GM19463 (cell line): ENCODE results near the gene PLEK.
"Not testable (repeated sequence)": the region's sequence is repeated elsewhere in the genome, so short reads cannot be mapped to it uniquely, and the experiment has no call there.

Experiments
- ATAC-seq: cut with Tn5 transposase; IDR thresholded peaks from one replicate; pipeline ENCODE4 v1.9.1; 2021; ENCODE audit warnings: mild to moderate bottlenecking, moderate library complexity; ENCODE audit not compliant: unreplicated experiment

PLEK gene

DNA sequence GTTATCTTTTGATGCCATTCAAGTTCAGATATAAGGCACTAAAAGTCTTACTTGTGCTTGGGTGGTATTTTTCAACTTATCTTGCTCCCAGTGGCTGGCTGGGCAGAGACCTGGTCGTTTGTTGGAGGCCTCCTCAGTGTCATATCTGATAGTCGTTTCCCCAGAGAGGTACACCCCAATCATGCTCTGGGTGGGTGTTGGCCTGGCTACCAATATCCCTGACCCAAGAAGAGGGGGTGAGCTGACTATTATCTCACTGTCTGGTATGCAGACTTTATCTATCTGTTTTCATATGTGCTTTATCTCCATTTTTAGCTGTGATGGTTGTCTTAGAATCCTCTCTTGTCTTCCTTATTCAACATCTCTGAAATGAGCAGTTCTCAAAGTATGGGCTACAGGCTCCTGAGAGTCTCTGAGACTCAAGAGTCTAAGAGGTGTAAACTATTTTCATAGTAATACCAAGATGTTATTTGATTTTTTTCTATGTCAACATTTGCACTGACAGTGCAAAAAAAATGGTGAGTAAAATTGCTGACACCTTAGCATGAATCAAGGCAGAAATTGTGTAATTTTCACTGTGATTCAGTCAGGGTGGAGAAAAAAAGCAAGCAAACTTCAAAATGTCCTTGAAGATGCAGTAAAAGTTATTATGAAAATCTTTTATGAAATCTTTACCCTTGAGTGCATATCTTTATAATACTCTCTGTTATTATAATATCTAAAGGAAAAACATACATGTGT is 12.3 kb upstream of the PLEK start:
- no peak for ATAC-seq

- ATAC-seq: no peak
Observed at GRCh38 chr2:68356599-68357239, 8.4 kb upstream of the PLEK start.

- peak; percentile 70 for ATAC-seq
Observed at GRCh38 chr2:68357605-68358337, 7.3 kb upstream of the PLEK start.

DNA sequence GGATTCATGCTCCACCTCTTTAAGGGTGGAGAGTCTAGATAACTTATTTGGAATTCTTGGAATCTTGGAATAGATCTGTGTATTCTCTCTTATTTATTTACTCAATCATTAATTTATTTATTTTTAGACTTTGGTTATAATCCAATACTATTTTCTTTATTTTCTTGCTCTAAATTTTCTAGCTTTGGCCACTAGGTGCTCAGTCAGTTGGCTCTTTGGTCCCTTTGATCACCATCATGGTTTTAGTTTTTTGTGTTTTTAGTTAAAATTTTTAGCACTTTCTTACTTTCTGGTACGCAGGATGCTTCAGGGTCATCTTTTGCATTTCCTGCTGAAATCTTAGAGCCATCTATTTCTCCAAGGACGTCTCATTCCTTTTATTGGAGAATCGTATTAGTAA is 5.2 kb upstream of the PLEK start:
- ATAC-seq: no peak

DNA sequence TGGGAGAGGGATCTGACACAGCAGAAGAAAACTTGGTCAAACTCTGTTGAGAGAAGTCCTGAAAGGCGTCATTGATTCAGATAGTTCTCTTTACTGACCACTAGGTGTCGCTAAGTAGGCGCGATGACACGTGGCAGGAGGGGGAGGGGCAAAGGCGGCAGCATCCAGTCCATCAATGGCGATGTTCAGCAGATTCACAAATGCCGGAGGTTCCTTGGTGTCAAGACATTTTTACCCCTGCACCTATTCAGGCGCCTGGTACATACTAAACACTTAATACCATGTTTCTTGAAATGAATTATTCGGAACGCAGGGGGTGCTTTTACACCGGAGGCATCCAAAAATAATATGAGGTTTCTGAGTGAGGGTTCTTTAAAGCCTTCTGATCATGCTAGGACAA is 3.0 kb upstream of the PLEK start:
- peak; percentile 28 for ATAC-seq

DNA sequence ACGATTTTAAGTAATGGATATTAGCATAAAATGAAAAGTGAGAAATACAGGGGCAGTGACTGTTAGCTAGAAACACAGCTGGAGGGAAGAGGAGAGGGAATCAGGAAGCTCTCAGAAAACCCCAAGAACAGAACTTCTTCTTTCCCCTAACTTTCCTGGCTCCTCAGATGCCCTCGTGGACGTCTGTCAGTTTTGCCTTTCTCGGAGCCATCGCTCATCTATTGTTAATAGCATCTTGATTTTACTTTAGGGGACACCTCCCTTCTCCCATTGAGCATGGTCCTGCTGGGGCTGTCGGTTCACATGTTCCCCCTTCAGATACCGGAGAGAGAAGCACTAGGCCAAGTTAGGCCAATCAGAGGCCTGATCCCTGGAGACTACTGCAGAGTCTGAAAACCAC is 2.3 kb upstream of the PLEK start:
- ATAC-seq: no peak

DNA sequence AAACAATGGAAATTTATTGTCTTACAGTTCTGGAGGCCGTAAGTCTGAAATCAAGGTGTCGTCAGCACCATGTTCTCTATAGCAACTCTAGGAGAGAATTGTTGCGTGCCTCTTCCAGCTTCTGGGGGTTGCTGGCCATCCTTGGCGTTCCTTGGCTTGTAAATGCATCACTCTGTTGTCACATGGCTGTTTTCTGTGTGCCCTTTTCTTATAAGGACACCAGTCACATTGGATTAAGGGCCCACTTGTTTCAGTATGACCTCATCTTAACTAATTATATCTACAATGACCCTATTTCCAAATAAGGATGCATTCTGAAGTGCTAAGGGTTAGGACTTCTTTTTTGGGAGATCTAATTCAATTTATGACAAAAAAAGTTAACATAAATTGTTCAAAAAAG is 1.4 kb upstream of the PLEK start:
- ATAC-seq: no peak

DNA sequence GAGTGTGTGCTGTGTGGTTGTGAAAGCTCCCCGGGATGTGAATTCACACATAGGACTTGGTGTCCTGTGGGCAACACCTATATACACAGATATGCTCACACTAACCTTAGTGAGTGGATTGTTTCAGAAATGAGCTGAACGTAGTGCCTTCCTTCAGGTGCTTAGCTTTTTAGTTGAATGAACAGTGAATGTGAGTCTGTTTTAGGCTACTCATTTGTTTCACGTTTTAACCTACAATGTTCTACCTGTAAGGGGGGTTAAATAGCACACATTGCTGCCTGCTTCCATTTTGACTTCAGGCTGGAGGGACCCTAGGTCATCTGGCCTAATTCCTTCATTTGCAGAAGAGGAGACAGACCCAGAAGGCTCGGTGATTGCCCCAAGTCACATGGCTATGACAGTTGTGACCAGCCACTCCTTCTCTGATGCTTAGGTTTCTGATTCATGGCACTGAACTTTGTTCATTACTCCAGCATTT is 1.0 kb downstream of the PLEK start:
- peak; percentile 30 for ATAC-seq

DNA sequence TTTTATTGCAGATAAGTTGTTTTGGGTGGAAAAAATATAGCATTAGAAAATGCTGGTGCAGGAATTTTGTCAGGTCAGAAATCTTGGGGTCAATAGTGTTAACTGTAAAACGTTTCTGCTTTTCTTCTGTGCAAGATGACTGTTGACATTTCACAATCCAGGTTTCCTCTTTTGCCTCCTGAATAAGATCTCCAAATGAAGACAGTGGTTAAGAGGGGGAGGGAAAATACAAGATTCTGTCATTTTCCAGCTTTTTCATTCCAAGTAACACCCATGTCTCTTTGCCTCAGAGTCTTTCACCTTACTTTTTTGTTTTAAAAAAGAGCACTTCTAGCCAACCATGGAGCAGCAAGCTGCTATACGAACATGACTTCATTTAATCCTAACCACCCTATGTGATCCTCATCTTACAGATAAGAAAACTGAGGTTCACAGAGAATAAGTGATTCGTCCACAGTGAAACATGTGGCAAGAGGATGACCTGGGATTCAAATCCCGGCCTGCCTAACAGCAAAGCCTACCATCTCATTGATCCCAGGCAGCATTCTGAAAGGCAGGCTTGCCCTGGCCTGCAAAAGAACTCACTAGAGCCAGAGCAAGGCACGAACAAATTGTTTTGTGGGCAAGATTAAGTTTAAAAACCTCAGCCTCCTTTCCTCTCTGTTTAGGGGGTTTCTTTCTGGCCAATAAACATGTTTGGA is 3.0 kb downstream of the PLEK start:
- ATAC-seq: no peak

GRCh38 chr2:68368654-68369336 is 3.7 kb downstream of the PLEK start:
- no peak for ATAC-seq

- no peak for ATAC-seq
Observed at GRCh38 chr2:68369337-68369734, 4.3 kb downstream of the PLEK start.

- no peak for ATAC-seq
Observed at GRCh38 chr2:68371138-68371537, 6.1 kb downstream of the PLEK start.

DNA sequence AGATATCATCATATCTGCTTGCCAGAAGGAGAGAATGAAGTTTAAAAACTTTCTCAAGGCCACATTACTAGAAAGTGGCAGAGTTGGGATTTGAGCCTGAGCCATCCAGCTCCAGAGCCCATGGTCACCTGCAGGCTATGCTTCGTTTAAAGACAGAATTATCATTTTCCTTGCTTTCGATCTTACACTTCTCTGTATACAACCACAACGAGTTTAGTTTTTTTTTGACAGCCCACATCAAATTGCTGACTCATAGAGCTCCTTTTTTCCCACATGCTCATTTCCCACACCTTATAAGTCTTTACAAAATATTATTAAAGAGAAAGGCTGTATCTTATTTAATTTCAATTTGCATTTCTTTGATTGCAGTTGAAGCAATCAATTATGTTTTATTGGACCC is 6.5 kb downstream of the PLEK start:
- ATAC-seq: peak; percentile 34

DNA sequence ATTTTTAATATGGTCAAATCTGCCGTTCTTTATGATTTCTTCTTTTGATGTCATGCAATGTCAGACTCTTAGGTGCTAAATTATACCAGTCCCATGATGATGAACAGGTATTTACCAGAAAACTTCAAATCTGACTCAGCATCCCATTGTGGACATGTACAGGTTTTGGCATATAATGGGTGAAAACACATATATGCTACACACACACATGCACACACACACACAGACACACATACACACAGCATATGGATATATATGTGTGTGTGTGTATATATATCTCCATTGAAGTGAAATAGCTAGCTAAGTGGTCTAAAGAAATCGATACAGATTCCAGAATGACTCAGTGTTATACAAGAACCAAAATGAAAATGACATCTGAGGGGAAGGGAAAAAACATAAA is 7.4 kb downstream of the PLEK start:
- no peak for ATAC-seq

GRCh38 chr2:68374184-68374583 is 9.1 kb downstream of the PLEK start:
- ATAC-seq: no peak

- ATAC-seq: no peak
Observed at GRCh38 chr2:68375582-68375981, 10.5 kb downstream of the PLEK start.

DNA sequence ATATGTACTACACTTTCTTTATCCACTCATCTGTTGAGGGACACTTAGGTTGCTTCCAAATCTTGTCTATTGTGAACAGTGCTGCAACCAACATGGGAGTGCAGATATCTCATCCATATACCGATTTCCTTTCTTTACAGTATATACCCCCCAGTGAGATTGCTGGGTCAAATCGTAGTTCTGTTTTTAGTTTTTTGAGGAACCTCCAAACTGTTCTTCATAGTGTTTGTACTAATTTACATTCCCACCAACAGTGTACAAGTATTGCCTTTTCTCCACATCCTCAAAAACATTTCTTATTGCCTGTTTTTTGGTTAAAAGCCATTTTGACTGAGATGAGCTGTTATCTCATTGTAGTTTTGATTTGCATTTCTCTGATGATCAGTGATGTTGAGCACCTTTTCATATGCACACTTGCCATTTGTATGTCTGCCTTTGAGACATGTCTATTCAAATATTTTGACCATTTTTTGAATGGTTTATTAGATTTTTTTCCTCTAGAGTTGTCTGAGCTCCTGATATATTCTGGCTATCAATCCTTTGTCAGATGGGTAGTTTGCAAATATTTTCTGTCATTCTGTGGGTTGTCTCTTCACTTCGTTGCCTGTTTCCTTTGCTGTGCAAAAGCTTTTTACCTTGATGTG is 12.2 kb downstream of the PLEK start:
- ATAC-seq: peak; percentile 49

DNA sequence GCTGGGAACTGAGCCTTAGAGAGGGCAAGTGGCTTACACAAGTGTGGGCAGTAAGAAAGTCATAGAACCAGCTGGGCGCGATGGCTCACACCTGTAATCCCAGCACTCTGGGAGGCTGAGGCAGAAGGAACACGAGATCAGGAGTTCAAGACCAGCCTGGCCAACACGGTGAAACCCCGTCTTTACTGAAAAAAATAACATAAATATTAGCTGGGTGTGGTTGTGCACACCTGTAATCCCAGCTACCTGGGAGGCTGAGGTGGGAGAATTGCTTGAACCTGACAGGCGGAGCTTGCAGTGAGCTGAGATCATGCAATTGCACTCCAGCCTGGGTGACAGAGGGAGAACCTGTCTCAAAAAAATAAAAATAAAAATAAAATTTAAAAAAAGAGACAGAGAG is 13.7 kb downstream of the PLEK start:
- not testable (repeated sequence) for ATAC-seq

- no peak for ATAC-seq
Observed at GRCh38 chr2:68379184-68379708, 14.2 kb downstream of the PLEK start.

DNA sequence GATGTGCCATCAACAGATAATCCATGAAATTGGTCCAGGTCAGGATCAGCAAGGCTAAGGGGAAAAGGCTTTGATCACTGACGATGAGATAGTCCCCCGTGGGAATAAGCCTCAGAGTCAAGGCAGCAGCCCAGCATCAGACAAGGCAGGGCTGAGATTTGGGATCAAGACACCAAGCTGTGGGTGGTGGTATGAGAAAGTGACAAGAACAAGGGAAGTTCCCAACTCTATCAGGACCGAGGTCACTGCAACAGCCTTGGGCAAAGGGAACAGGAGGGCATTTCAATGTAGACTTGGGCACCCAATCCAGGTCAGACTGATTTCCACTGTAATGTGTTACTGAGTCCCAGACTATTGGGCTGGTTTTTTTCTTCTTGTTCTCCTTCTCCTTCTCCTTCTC is 18.7 kb downstream of the PLEK start:
- no peak for ATAC-seq
